GM21737 (cell line): ENCODE measurements around the gene SLC22A2.
A peak's percentile ranks its signal among the peaks of the same experiment; 100 is the strongest.

Experiments
- ATAC-seq: cut with Tn5 transposase; IDR thresholded peaks from one replicate; pipeline ENCODE4 v1.9.1; 2021; ENCODE audit warnings: mild to moderate bottlenecking, moderate library complexity; ENCODE audit not compliant: unreplicated experiment

SLC22A2 gene

DNA sequence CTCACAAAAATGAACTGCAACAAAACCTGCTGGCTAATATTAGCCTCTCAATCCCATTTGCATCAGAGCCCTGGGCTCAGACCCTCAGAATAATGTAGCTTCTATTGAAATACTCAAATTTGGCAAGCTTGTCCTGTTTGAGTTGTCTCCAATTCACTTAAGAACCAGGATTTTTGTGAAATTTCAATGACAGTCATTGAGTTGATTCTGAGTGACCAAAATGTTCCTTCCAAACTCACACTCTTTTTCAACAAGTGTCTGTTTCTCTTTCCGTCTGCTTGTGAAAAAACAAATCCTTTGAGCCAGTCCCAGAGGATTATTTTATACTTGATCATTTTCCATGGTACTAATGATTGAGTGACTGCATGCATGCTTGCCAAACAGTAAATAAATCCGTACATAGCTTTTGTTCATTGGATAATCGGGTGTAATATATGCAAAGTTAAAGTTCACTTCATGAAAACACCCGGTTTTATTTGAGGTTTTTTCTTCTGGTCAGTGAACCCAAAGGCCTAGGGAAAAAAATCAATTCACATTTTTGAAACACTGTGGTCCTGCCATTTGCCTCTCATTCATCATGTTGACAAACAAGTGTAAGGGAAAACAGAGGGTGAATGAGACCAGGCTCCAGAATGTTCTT is 16.4 kb upstream of the SLC22A2 start:
- ATAC-seq: no peak

DNA sequence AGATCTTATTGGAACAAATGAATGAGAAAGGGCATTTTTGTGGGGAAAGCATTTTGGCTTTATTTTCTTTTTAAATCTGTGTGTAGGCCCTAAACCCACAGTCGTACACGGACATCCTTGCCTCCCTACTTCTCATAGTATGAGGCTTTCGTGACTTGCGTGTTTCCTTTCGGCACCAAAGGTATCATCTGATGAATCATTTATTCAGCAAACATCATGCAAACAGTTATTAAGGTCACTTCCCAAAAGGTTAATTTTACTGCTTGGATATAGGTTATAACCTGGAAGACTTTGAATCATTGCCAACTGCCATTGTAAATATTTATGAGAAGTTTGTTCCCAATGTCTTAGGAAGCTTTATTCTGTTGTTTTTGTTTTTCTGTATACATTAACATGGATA is 15.1 kb upstream of the SLC22A2 start:
- ATAC-seq: no peak

DNA sequence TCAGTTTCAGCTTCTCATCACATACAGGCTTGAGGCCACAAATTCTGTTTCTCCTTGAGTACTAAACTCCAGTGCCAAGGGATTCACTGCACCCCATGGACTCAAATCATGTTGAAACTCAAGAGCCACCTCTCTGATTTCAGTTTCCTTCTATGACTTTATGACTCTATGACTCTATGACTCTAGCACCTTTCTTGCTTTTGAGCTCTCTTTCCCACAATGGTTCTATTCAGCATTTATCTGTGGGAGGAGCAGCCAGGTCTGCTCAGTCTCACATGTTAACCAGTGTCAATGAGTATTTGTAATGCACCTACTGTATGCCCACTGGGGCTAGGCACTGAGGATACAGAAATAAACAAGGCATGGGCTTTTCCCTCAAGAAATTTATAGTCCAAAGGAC is 14.6 kb upstream of the SLC22A2 start:
- ATAC-seq: no peak

GRCh38 chr6:160272707-160273106 is 14.1 kb upstream of the SLC22A2 start:
- ATAC-seq: no peak

- no peak for ATAC-seq
Observed at GRCh38 chr6:160270347-160270746, 11.7 kb upstream of the SLC22A2 start.

DNA sequence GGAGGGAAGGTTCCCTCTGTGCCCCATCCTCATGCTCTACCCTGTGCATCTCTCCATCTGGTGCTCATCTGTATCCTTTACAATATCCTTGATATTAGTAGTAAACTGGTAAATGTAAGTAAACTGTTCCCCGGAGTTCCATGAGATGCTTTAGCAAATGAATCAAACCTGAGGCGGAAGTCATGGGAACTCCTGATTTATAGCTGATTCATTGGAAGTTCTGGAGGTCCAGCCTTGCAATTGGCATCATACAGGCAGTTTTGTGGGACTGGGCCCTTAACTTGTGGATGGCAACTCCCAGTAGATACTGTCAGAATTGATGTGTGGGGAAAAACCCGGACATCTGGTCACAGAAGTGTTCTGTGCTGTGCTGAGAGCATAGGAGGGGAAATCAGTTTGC is 11.2 kb upstream of the SLC22A2 start:
- no peak for ATAC-seq

DNA sequence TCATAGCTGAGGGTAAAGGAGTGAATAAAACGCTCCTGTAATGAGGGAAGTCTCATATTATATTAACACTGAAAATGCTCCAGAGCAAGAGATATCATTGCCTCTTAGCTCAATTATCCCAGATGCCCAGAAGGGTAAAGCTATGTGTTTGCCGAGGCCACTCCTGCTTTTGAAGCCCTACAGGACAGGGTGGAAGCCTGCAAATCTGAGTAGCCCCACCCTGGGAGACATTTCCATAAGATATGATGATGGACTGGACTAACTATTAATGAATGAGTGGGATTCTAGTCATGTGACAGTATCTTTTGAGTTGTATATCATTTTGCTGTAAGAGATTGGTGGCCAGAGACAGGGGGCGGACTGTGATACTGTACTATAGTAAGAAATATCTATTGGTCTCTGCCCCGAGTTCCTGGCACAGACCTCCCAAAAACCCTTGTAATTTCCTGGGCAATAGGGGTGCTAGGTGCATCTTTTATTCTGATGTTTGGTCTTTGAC is 10.5 kb upstream of the SLC22A2 start:
- no peak for ATAC-seq

GRCh38 chr6:160267102-160267501 is 8.5 kb upstream of the SLC22A2 start:
- no peak for ATAC-seq

- ATAC-seq: peak; percentile 82
Observed at GRCh38 chr6:160265869-160266476, 7.4 kb upstream of the SLC22A2 start.

DNA sequence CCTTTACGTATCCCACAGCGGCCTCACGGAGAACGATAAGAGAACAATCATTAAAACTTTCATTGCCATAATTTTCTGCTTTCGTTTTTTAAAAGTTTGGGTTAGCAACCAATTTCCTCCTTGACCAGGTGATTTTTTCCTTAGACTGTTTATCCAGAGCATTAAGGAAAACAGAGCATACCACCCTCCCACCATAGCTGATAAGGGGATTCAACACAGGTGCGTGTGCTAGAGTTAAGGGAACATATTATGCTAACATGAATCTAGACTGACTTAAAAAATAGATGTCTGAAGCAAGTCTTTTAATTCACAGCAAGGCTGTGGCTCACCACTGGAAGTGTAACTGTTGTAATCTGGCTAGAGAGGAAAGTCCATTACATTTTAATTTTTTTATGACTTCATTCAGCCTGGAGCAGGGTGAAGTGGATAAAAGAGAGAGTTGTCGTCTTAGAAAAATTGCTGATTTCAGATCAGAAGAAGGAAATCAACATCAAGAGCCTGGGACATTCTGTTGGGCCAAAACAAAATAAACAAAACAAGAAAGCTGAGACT is 5.5 kb upstream of the SLC22A2 start:
- no peak for ATAC-seq

DNA sequence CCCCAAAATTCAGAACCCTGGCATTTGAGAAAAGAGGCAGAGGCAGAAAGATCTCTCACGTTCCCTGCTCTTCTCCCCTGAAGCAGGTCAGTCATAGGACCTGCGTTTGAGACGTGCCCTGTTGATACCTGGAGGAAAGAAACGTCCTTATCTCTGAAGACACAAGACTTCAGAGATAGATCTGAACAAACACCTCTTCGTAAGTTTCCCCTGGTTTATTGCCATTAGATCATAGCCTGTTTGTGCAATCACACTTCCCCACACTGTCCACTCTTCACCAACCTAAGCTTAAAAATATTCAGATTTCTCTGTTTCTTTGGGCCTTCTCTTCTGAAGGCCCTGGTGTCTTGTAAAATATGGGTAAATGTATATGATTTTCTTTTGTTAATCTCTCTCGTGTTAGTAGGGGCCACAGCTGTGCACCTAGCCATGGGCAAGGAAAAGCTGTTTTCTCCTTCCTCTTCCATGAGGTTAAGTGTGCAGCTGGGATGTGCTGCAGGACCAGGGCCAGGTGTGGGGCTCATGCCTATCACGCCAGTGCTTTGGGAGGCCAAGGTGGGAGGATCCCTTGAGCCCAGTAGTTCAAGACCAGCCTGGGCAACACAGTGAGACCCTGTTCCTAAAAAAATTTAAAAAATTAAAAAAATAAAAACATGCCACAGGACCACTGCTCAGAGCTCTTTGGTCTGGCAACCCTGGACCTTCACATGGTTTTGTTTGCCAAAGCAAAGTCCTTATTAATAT is 4.7 kb upstream of the SLC22A2 start:
- ATAC-seq: no peak

DNA sequence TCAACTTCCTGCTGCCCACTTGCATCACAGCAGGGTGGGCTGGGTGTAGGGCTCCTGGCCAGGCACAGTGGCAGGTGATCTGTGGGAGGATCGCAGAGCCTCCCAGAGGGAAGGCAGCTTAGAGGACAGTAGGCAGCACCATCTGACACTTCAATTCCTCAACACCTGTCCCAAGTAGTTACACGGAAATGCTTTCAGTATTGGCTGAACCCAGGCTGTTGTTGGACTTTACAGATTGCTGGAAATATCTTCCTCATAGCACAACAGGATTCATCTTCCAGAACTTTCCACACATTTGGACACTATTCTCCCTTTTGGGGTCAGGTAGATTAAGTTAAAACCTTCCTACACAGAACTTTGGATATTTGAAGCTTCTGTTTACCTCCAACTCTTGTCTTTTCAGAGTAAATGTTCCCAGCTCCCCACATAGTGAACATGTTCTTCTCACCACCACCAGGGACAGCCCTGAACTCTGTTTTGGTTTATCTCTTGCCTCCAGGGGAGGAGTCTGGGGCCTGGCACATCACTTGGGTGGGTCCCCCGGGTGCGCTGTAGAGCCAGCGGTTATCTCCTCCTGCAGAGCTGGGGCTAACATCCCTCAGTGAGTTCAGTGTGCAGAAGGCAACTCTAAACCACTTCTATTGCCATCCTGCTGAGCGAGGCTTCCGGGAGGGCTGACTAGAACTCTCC is 3.5 kb upstream of the SLC22A2 start:
- ATAC-seq: no peak

DNA sequence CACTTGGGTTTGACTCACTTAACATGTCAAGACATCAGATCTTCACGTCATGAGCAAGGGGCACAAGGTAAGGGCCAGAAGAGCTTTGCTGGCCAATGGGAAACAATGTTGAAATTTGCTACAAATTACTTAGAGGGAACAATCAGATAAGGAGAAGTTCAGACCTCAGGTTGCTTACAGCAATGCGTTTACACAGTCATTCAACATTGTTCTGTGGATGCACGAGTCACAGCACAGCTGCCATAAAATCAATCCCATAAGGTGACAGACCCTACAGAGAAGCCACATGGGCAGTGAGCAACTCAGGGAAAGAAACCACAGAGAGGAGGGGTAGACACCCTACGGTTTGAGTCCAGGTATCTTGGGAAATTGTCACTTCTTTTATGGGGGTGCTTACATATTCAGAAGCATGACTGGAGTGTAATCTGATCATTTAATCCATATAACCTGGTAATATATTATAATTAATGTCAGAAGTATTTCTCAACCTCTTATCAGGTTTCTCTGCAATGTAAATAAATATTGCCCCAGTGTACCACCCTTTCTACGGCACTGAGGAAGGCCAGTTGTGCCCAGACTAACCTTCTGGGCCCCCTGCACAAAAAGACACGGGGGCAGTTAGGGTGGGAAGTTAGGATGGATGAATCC is 2.3 kb upstream of the SLC22A2 start:
- ATAC-seq: no peak

GRCh38 chr6:160260367-160260766 is 1.7 kb upstream of the SLC22A2 start:
- ATAC-seq: no peak

GRCh38 chr6:160259598-160259997 is 977 bp upstream of the SLC22A2 start:
- ATAC-seq: no peak

GRCh38 chr6:160259143-160259425 is 463 bp upstream of the SLC22A2 start:
- ATAC-seq: no peak

DNA sequence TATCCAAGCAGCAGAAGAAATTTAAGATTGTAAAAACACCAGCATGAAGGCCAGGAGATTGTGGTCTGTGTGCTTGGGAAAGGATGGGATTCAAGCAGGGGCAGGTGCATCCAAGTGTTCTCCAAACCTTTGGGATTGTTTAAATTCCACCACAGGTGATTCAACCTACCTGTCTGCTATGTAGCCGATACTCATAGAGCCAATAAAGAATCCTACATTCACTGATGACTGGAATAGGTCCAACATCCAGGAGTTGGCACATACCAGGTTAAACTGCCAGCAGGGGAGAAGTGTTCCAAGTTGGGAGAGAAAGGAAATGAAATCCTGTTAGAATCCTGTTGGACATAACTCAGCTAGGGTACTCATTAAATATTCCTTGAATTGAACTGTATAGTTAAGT is 2.2 kb downstream of the SLC22A2 start:
- no peak for ATAC-seq

GRCh38 chr6:160254467-160255312 is 3.9 kb downstream of the SLC22A2 start:
- ATAC-seq: no peak

DNA sequence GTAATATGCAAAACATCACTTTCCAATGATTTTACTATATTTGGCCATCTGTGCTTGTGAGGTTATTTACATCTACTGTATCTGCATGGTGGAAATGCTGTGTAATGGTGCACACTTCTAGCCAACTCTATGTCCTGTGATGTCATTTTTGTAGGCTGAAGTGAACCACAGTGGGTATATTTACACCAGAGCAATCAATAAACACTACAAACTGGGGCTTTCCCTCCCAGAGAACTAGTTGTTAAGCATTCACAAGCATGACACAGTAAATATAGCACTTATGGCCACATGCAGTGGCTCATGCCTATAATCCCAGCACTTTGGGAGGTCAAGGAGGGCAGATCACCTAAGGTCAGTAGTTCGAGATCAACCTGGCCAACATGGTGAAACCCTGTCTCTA is 4.9 kb downstream of the SLC22A2 start:
- ATAC-seq: no peak

DNA sequence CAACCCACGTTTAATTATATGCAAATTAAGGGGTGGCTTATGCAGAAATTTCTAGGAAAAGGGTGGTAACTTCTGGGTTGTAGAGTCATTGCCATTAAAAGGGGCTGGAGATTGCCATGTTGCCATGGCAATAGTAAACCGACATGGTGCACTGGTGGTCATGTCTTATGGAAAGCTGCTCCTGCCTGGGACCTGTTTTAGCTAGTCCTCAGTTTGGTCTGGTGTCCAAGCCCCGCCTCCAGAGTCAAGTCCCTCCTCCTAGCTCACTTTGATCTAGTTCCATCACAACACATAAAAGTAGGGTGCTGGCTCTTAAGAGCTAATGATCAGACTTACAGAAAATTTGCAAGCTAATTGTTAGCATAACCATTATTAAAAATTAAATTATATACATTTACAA is 5.3 kb downstream of the SLC22A2 start:
- ATAC-seq: no peak
